ENCODE measurements around the gene PNPLA2.

PNPLA2 gene

DNA sequence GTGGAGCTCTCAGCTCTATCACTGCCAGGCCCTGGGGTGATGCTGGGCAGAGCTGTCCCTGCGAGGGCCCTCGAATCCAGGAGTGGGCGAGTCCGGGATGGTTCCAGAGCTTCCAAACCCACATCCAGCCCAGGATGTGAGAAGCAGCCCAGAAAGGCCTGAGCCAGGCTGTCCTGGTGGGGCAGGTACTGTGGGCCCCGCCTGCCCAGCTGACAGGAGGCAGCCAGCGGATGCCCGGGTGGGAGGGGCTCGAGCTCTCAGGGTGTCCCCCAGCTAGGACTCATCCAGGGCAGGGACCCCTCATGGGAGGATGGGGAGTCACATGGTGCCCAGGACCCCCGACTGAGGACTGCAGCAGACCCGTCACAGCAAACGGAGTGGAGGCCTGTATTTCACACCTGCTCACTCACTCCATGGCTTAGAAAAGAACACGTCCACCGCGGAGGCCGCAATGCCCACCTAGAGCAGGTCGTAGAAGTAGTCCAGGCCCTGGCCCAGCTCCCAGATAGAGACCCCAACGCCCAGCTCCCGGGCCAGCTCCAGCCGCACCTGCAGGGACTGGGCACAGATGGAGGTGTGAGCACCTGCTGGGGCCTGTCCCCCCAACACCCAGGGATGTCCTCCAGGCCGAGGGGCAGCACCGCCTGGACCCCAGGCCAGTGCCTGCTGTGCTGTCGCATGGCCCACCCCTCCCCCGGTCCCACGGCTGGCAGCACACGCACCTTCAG lies 50.8 kb downstream of the PNPLA2 start:
- Histone ChIP-seq H3K27ac (ENCODE audit: low read depth, low read length) (no peak overlapping the region), H3K9me3 (ENCODE audit: control insufficient read depth, insufficient read depth, low read depth, low read length) (no peaks in the 10 kb centered on the region), H3K27me3 (ENCODE audit: control insufficient read depth, insufficient read depth, low read length) (no peaks in the 10 kb centered on the region), H3K4me1 (ENCODE audit: control insufficient read depth, insufficient read depth, low read length) (peaks cover 4% of the 10 kb centered on the region; the same call in 1 of the 2 replicates), H3K9ac (ENCODE audit: low read length) (no peak overlapping the region), H3K36me3 (ENCODE audit: control insufficient read depth, insufficient read depth, low read length) (peaks cover 37% of the 10 kb centered on the region), H3K4me3 (ENCODE audit: low read depth, low read length) (no peak overlapping the region)

DNA sequence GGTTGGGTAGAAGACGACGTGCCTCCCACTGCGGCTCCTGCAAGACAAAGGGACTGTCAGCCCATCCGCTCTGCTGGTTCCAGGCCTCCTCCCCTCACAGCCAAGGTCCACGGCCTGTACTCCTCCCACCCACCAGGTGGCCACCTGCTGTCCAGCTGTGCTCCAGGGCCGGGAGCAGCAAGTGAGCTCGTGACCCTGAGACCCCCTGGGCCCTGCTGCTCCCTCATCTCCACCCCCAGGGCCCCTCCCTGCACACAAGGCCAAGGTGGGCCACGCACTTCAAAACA lies 51.4 kb downstream of the PNPLA2 start:
- Histone ChIP-seq H3K27me3 (ENCODE audit: control insufficient read depth, insufficient read depth, low read length) (no peaks in the 10 kb centered on the region), H3K4me1 (ENCODE audit: control insufficient read depth, insufficient read depth, low read length) (peaks cover 4% of the 10 kb centered on the region; the same call in 1 of the 2 replicates), H3K9me3 (ENCODE audit: control insufficient read depth, insufficient read depth, low read depth, low read length) (no peaks in the 10 kb centered on the region), H3K9ac (ENCODE audit: low read length) (no peak overlapping the region), H3K4me3 (ENCODE audit: low read depth, low read length) (no peak overlapping the region), H3K36me3 (ENCODE audit: control insufficient read depth, insufficient read depth, low read length) (peaks cover 40% of the 10 kb centered on the region), H3K27ac (ENCODE audit: low read depth, low read length) (no peak overlapping the region)

DNA sequence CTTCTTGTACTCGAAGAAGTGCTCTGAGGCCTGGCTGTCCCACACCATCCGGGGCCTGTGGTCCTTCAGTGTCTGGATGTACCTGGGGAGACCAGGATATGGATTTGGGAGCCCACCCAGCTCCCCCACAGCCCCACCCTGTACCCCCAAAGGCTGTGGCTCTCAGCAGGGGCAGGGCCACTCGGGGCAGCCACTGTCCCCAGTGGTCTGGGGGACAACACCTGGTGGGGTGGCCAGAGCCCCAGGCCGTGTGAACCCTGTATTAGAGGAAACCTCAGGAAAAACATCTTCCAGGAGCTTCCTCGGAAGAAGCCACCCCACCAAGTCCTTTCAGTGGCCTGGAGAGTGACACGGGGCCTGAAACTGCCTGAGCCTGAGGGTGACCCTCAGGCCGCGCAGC lies 51.7 kb downstream of the PNPLA2 start:
- Histone ChIP-seq H3K4me3 (ENCODE audit: low read depth, low read length) (no peak overlapping the region), H3K27ac (ENCODE audit: low read depth, low read length) (no peak overlapping the region), H3K9ac (ENCODE audit: low read length) (no peak overlapping the region), H3K27me3 (ENCODE audit: control insufficient read depth, insufficient read depth, low read length) (no peaks in the 10 kb centered on the region), H3K4me1 (ENCODE audit: control insufficient read depth, insufficient read depth, low read length) (peaks cover 4% of the 10 kb centered on the region; the same call in 1 of the 2 replicates), H3K36me3 (ENCODE audit: control insufficient read depth, insufficient read depth, low read length) (peaks cover 43% of the 10 kb centered on the region), H3K9me3 (ENCODE audit: control insufficient read depth, insufficient read depth, low read depth, low read length) (no peaks in the 10 kb centered on the region)

DNA sequence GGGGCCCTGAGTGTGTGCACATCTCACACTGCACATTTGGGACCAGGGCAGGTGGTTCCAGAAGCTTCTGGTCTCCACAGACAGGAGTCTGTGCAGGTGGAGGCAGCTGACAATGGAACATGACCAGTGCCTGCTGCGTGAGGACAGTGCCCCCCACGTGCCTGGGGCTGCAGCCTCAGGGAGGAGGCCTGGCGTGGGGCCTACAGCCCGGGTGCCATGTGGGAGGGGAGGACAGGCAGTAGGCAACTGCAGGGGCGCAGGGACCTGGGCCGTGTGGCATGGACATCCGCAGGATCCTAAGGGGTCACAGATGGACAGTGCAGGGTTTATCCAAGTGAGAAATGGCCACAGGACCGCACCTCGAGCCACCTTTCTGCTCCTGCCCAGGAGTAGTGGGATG lies 52.8 kb downstream of the PNPLA2 start:
- H3K27ac ChIP-seq (ENCODE audit: low read depth, low read length): no peak overlapping the region
- H3K9me3 ChIP-seq (ENCODE audit: control insufficient read depth, insufficient read depth, low read depth, low read length): no peaks in the 10 kb centered on the region
- H3K4me1 ChIP-seq (ENCODE audit: control insufficient read depth, insufficient read depth, low read length): peaks cover 4% of the 10 kb centered on the region; the same call in 1 of the 2 replicates
- no peak overlapping the region for H3K4me3 ChIP-seq (ENCODE audit: low read depth, low read length)
- H3K9ac ChIP-seq (ENCODE audit: low read length): no peak overlapping the region
- H3K27me3 ChIP-seq (ENCODE audit: control insufficient read depth, insufficient read depth, low read length): no peaks in the 10 kb centered on the region
- H3K36me3 ChIP-seq (ENCODE audit: control insufficient read depth, insufficient read depth, low read length): peaks cover 49% of the 10 kb centered on the region

DNA sequence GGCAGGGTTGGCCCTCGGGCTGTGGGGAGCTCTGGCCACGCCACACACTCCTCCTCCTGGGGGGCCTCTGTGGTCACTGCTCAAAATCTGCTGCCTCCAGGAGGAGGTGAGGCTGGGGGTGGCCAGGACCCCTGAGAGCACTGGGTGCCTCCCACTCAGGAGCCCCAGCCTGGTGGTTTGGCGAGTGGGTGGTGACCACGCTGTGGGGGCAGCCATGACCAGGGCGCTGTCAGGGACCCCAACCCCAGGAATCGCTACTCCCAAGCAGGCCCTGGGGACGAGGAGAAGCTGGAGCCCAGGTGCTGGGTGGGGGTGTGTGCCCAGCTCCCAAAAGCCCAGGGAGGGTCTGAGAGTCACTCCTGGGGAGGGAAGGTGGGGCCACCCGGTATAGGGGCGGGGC lies 54.1 kb downstream of the PNPLA2 start:
- H3K9me3 ChIP-seq (ENCODE audit: control insufficient read depth, insufficient read depth, low read depth, low read length): no peaks in the 10 kb centered on the region
- H3K27me3 ChIP-seq (ENCODE audit: control insufficient read depth, insufficient read depth, low read length): no peaks in the 10 kb centered on the region
- H3K4me3 ChIP-seq (ENCODE audit: low read depth, low read length): no peak overlapping the region
- no peak overlapping the region for H3K9ac ChIP-seq (ENCODE audit: low read length)
- H3K27ac ChIP-seq (ENCODE audit: low read depth, low read length): no peak overlapping the region
- peaks cover 4% of the 10 kb centered on the region; the same call in 1 of the 2 replicates for H3K4me1 ChIP-seq (ENCODE audit: control insufficient read depth, insufficient read depth, low read length)
- peaks cover 50% of the 10 kb centered on the region for H3K36me3 ChIP-seq (ENCODE audit: control insufficient read depth, insufficient read depth, low read length)

DNA sequence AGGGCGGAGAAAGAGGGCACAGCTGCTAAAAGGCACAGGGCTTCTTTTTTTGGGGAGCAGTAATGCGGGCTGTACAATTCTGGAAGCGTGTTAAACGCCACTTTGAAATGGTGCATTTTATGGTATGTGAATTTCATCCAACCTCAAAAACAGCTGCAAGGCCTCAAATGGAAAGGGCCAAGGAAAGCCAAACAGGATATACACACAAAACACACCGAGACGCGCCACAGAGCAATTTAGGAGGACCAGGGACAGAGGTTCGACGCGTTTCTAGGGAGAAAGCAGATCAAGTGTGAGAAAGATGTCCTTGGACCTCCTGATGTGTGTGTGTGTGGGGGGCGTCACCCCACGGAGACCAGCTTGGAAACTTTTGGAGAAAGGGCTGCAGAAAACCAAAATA lies 55.0 kb downstream of the PNPLA2 start:
- H3K36me3 ChIP-seq (ENCODE audit: control insufficient read depth, insufficient read depth, low read length): peaks cover 45% of the 10 kb centered on the region
- H3K9me3 ChIP-seq (ENCODE audit: control insufficient read depth, insufficient read depth, low read depth, low read length): no peaks in the 10 kb centered on the region
- H3K27me3 ChIP-seq (ENCODE audit: control insufficient read depth, insufficient read depth, low read length): no peaks in the 10 kb centered on the region
- no peak overlapping the region for H3K4me3 ChIP-seq (ENCODE audit: low read depth, low read length)
- H3K4me1 ChIP-seq (ENCODE audit: control insufficient read depth, insufficient read depth, low read length): peaks cover 4% of the 10 kb centered on the region; the same call in 1 of the 2 replicates
- no peak overlapping the region for H3K9ac ChIP-seq (ENCODE audit: low read length)
- H3K27ac ChIP-seq (ENCODE audit: low read depth, low read length): no peak overlapping the region

All from HUES6 (cell line).